ENCODE results near the gene ADAMTS17. TPM values are rescaled to one million over a fixed set of nuclear protein-coding genes. Genes with fewer than 3 reads are reported as not detected.

ADAMTS17 gene
- total RNA-seq, 1 donor from 2014 or later, result 1.5 TPM

DNA sequence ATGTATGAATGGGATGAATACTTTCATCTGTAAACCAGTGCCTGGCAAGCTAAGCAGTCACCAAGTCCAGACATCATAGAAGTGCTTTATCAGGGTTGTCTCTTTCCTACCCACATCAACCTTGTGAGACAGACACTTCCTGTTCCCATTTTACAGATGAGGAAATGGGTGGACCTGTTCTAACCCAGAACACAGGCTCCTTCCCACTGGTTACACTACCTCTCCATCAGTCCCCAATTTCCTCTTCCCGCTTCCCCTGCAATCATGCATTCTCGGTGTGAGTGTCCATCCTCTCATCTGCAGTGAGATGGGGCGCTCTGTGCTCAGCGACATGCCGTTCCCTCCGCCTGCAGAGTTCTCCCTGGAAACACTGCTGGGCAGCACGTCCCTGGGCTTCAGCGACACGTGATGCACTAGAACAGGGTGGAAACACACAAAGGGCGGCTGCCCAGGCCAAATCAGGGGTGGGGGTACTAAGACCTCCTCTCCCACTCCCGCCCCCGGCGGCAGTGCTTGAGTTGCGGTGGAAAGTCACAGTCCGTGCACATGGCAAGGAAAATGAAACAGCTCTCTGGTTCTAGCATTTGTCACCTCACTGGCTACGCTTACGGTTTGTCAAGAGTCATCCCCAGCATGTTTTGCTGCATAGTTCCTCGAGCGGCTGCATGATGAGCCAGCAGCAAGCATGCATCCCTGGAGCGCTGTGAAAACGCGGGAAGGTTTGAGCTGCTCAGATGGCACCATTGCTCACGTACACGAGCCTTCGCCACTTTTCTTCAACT lies 201.1 kb downstream of the ADAMTS17 start:
- Mint-ChIP-seq H3K9me3 (peaks cover 4% of the 10 kb centered on the region), H3K27ac (no peak overlapping the region)
- no peak overlapping the region for H3K27ac ChIP-seq

GRCh38 chr15:100134586-100134985 lies 207.2 kb downstream of the ADAMTS17 start:
- Histone ChIP-seq H3K4me1 (no peaks in the 10 kb centered on the region), H3F3A (ENCODE audit: low read depth) (no peaks in the 10 kb centered on the region), H3K9me3 (ENCODE audit: low read depth) (no peaks in the 10 kb centered on the region), H3K36me3 (no peaks in the 10 kb centered on the region), H3K27ac (no peak overlapping the region), H3K9ac (no peak overlapping the region), H3K27me3 (no peaks in the 10 kb centered on the region), H2AFZ (replicated peaks) (no peak overlapping the region), H3K4me3 (no peak overlapping the region), H4K20me1 (ENCODE audit: low read depth) (no peaks in the 10 kb centered on the region), H3K79me2 (ENCODE audit: low read depth) (no peaks in the 10 kb centered on the region), H3K4me2 (no peak overlapping the region)
- TF ChIP-seq EZH2phosphoT487 (IDR thresholded peaks at IDR 0.05) (no peak), CTCF (IDR thresholded peaks at IDR 0.05) (no peak), EZH2 (IDR thresholded peaks at IDR 0.05) (no peak)
- Mint-ChIP-seq H3K9me3 (peaks cover 5% of the 10 kb centered on the region), H3K4me3 (no peak overlapping the region), H3K4me1 (no peaks in the 10 kb centered on the region), H3K27ac (no peak overlapping the region), H3K27me3 (ENCODE audit: insufficient read depth, low read depth) (peaks cover 5% of the 10 kb centered on the region), H3K36me3 (no peaks in the 10 kb centered on the region)
- DNase-seq (ENCODE audit: low spot score), result no peak

More for the DNA sequence above, 201.1 kb downstream of the ADAMTS17 start:
- H3K4me1 ChIP-seq, result no peaks in the 10 kb centered on the region
- H3K36me3 ChIP-seq, result no peaks in the 10 kb centered on the region
- no peak overlapping the region for H3K4me3 ChIP-seq
- no peak overlapping the region for H3K9ac ChIP-seq
- H3K27me3 ChIP-seq, result no peaks in the 10 kb centered on the region
- no peak overlapping the region for H3K4me3 Mint-ChIP-seq
- no peaks in the 10 kb centered on the region for H3K36me3 Mint-ChIP-seq
- H3K79me2 ChIP-seq (ENCODE audit: low read depth), result no peaks in the 10 kb centered on the region
- DNase-seq (ENCODE audit: low spot score), result no peak
- H3K27me3 Mint-ChIP-seq (ENCODE audit: insufficient read depth, low read depth), result peaks cover 3% of the 10 kb centered on the region
- no peak overlapping the region for H3K4me2 ChIP-seq
- no peaks in the 10 kb centered on the region for H3K4me1 Mint-ChIP-seq
- H3F3A ChIP-seq (ENCODE audit: low read depth), result no peaks in the 10 kb centered on the region
- H2AFZ ChIP-seq (replicated peaks), result no peak overlapping the region
- no peaks in the 10 kb centered on the region for H3K9me3 ChIP-seq (ENCODE audit: low read depth)
- TF ChIP-seq CTCF (IDR thresholded peaks at IDR 0.05) (no peak), EZH2 (IDR thresholded peaks at IDR 0.05) (no peak), EZH2phosphoT487 (IDR thresholded peaks at IDR 0.05) (no peak)
- no peaks in the 10 kb centered on the region for H4K20me1 ChIP-seq (ENCODE audit: low read depth)

GRCh38 chr15:100134089-100134583 lies 207.6 kb downstream of the ADAMTS17 start:
- H3K27me3 Mint-ChIP-seq (ENCODE audit: insufficient read depth, low read depth), result peaks cover 5% of the 10 kb centered on the region
- no peak overlapping the region for H3K27ac ChIP-seq
- H2AFZ ChIP-seq (replicated peaks), result no peak overlapping the region
- H3K4me1 Mint-ChIP-seq, result no peaks in the 10 kb centered on the region
- no peaks in the 10 kb centered on the region for H3K79me2 ChIP-seq (ENCODE audit: low read depth)
- H3K4me3 Mint-ChIP-seq, result no peak overlapping the region
- H3K36me3 Mint-ChIP-seq, result no peaks in the 10 kb centered on the region
- no peaks in the 10 kb centered on the region for H3K36me3 ChIP-seq
- H3K9me3 ChIP-seq (ENCODE audit: low read depth), result no peaks in the 10 kb centered on the region
- DNase-seq (ENCODE audit: low spot score), result no peak
- H3K27me3 ChIP-seq, result no peaks in the 10 kb centered on the region
- no peaks in the 10 kb centered on the region for H3F3A ChIP-seq (ENCODE audit: low read depth)
- H3K4me1 ChIP-seq, result no peaks in the 10 kb centered on the region
- H4K20me1 ChIP-seq (ENCODE audit: low read depth), result no peaks in the 10 kb centered on the region
- peaks cover 5% of the 10 kb centered on the region for H3K9me3 Mint-ChIP-seq
- no peak overlapping the region for H3K4me3 ChIP-seq
- no peak overlapping the region for H3K4me2 ChIP-seq
- H3K9ac ChIP-seq, result no peak overlapping the region
- TF ChIP-seq CTCF (IDR thresholded peaks at IDR 0.05) (no peak), EZH2 (IDR thresholded peaks at IDR 0.05) (no peak), EZH2phosphoT487 (IDR thresholded peaks at IDR 0.05) (no peak)
- H3K27ac Mint-ChIP-seq, result no peak overlapping the region

All from neural progenitor cell (in vitro differentiated cells).